Measurements from ENCODE around the gene PDSS2. TPM values are rescaled to one million over a fixed set of nuclear protein-coding genes. Genes with fewer than 3 reads are reported as not detected.

Gene PDSS2
- total and polyA plus RNA-seq, 7 donors, result 4.7 to 16.7 (median 9.3) TPM

DNA sequence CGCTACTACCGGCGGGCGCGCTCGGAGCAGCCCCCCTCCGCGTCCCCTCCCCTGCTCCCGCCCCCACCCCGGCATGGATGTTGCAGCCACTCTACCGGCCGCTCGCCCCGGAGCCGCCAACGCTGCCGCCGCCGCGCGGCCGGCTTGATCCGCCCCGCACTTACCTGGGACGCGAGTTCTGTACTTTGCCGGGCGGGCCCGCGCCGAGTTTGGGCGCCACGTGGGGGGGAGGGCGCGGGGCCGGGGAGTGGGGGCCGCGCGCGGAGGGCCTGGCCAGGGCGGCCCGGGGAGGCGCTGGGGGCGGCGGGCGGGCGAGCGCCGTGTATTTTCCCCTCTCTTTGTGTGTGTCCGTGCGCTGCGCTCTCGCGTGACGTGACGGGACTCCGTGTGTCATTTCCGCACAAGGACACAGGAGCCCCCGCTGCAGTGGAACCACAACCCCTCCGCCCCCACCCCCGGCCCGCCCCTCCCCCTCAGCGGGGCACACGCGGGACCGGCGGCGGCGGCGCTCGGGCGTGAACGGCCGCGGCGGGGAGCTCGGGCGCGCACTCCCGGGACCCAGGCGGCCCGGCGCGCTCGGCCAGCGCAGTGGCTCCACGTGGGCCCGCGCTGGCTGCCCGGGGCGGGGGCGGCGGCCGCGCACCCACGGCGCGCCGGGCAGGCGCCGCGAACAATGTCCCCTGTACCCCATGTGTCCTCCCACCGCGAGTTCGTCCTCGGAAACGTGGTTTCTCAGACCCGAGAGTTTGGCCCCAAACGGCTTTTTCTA, 344.3 kb downstream of the PDSS2 start, which contains the start of gene BEND3:
TSS of gene BEND3 (minus strand) at position 590 of the 769 bp plus-strand sequence. CDS start 16,230 bp downstream, outside the sequence.
- Histone ChIP-seq H3K4me1 (peaks cover 12% of the 10 kb centered on the region), H3K27me3 (ENCODE audit: insufficient read depth in 3 of 3, low read length in 2 of 3) (no peaks in the 10 kb centered on the region), H3K27ac (peak within 1 kb of the TSS; percentile 86), H3K4me3 (peak within 1 kb of the TSS; percentile 94), H3K9me3 (no peaks in the 10 kb centered on the region), H3K36me3 (ENCODE audit: insufficient read depth in 1 of 2, low read depth in 1 of 2) (no peaks in the 10 kb centered on the region)
- DNase-seq (peak; percentile 37 to 71), ATAC-seq (peak; percentile 16 to 46 (median 41))
- TF ChIP-seq, protein P1, sequence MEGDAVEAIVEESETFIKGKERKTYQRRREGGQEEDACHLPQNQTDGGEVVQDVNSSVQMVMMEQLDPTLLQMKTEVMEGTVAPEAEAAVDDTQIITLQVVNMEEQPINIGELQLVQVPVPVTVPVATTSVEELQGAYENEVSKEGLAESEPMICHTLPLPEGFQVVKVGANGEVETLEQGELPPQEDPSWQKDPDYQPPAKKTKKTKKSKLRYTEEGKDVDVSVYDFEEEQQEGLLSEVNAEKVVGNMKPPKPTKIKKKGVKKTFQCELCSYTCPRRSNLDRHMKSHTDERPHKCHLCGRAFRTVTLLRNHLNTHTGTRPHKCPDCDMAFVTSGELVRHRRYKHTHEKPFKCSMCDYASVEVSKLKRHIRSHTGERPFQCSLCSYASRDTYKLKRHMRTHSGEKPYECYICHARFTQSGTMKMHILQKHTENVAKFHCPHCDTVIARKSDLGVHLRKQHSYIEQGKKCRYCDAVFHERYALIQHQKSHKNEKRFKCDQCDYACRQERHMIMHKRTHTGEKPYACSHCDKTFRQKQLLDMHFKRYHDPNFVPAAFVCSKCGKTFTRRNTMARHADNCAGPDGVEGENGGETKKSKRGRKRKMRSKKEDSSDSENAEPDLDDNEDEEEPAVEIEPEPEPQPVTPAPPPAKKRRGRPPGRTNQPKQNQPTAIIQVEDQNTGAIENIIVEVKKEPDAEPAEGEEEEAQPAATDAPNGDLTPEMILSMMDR (IDR thresholded peaks at IDR 0.05), result no peak
- intact Hi-C loops (cut with DNase I), result loop anchor here (1.0 to 5.0 kb wide), 3 partner anchors 38 to 88 kb away; partner anchors contain the start of gene MTRES1 (in 2 of the 2)
- WGBS, 3 donors, result 1% methylated on average over 41 to 109 of the region's 109 CpGs

DNA sequence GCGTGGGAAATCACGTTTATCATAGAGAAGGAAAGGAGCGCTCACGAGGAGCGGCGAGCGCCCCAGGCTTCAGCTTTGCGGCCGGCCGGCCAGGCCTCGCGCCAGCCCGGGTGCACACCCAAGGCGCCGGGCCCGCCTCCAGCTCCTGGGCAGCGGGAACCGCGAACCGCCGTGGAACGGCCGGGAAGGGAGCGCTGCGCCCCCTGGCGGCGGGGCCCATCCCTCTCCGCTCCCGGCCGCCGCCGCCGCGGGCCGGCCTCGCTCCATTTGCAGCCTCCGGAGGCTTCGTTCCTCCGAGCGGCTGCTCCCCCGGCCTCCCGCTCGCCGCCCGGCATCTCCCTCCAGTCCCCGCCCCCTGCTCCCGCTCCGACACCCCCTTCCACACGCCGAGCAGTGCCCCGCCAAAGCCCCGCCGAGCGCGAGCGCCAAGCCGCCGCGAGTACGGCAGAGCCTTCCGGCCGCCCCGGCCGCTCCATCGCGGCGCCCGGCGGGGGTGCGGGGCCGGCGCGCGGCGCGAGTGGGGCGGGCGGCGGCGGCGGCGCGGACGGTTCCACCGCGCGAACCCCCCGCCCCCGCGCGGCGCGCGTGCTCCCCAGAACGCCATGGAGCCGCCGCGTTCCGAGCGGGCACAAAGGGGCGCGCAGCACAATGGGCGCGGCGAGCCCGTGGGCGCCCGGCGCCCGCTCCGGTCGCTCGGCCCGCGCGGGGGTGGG, 345.0 kb downstream of the PDSS2 start:
- intact Hi-C loops (cut with DNase I), result loop anchor here (1.0 to 5.0 kb wide), 3 partner anchors 37 to 87 kb away; partner anchors contain the start of gene MTRES1 (in 2 of the 2)
- Histone ChIP-seq H3K27ac (peak overlapping the region; percentile 86), H3K9me3 (no peaks in the 10 kb centered on the region), H3K27me3 (ENCODE audit: insufficient read depth in 3 of 3, low read length in 2 of 3) (no peaks in the 10 kb centered on the region), H3K4me1 (peaks cover 12% of the 10 kb centered on the region), H3K36me3 (ENCODE audit: insufficient read depth in 1 of 2, low read depth in 1 of 2) (no peaks in the 10 kb centered on the region), H3K4me3 (peak overlapping the region; percentile 94)
- DNase-seq (peak; percentile 90 to 93), ATAC-seq (peak; percentile 94 to 98 (median 96))
- WGBS, 3 donors, result 0 to 1% (median 0%) methylated on average over 64 to 113 of the region's 116 CpGs
- TF ChIP-seq, protein P1 (IDR thresholded peaks at IDR 0.05), result peak; percentile 95

DNA sequence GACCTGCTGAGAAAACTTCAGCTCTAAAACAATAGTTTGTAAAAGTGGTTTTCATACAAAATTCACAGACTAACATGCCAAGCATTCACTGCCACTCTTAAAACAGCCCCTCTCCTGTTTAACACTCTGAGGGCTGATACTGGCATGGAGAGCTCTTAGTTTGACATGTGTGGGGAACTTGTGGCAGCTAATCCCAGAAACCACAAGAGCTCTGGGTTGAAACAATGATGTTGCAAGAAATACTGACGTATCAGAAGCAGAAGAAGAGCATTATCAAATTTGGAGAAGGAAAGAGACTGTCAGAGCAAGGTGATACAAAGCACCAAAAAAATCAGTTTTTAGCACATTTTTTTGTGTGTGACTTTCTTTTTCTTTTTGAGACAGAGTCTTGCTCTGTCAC, 349.2 kb downstream of the PDSS2 start:
- ATAC-seq (no peak), DNase-seq (no peak)
- intact Hi-C loops (cut with DNase I), result loop anchor here (5.0 kb wide), 2 partner anchors 33 to 83 kb away; partner anchors contain the start of gene MTRES1 (in 1 of the 2)
- Histone ChIP-seq H3K36me3 (ENCODE audit: insufficient read depth in 1 of 2, low read depth in 1 of 2) (no peaks in the 10 kb centered on the region), H3K4me1 (peaks cover 6% of the 10 kb centered on the region), H3K4me3 (no peak overlapping the region), H3K27me3 (ENCODE audit: insufficient read depth in 3 of 3, low read length in 2 of 3) (no peaks in the 10 kb centered on the region), H3K27ac (no peak overlapping the region), H3K9me3 (no peaks in the 10 kb centered on the region)
- 83 to 96% (median 85%) methylated on average over 1 of the region's 1 CpG for WGBS, 3 donors
- TF ChIP-seq, protein P1 (IDR thresholded peaks at IDR 0.05), result no peak

DNA sequence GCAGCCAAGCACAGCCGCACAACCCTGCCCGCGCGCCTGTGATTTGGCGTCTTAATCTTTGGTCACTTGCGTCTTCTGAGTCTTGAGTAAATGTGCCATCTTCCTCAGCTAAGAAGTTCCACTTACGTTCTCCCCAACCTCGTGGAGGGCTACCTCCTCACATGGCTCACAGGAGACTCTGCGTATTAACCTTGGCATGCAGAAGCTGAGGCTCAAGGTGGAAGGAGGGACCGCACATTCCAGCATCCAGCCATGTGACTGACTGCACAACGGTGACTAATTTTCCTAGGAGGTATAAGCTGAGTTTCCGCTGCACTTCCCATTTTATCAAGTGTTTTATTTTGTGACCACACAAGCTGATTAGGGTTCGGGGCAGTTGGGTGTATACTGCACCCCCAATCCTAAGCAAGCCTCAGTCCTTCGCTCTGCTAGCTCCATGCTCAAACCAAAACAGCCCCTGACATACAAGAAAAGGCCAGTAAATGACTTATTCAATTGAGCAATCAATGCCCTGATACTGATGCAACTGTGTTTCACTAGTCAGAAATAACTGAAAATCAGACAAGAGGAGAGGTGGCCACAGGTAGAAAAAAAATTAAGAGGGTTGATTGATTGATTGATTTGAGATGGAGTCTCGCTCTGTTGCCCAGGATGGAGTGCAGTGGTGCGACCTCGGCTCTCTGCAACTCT, 351.0 kb downstream of the PDSS2 start:
- Histone ChIP-seq H3K9me3 (no peaks in the 10 kb centered on the region), H3K4me1 (no peaks in the 10 kb centered on the region), H3K27me3 (ENCODE audit: insufficient read depth in 3 of 3, low read length in 2 of 3) (no peaks in the 10 kb centered on the region), H3K27ac (no peak overlapping the region), H3K36me3 (ENCODE audit: insufficient read depth in 1 of 2, low read depth in 1 of 2) (no peaks in the 10 kb centered on the region), H3K4me3 (no peak overlapping the region)
- DNase-seq (no peak), ATAC-seq (no peak)
- WGBS, 3 donors, result 85 to 91% (median 87%) methylated on average over 17 of the region's 17 CpGs
- intact Hi-C loops (cut with DNase I), result no loop called here
- TF ChIP-seq, protein P1 (IDR thresholded peaks at IDR 0.05), result no peak
